Measurements from ENCODE around the gene CASQ1.

- TF ChIP-seq POLR2A (IDR thresholded peaks at IDR 0.05): no peak
- TF ChIP-seq, protein P1, sequence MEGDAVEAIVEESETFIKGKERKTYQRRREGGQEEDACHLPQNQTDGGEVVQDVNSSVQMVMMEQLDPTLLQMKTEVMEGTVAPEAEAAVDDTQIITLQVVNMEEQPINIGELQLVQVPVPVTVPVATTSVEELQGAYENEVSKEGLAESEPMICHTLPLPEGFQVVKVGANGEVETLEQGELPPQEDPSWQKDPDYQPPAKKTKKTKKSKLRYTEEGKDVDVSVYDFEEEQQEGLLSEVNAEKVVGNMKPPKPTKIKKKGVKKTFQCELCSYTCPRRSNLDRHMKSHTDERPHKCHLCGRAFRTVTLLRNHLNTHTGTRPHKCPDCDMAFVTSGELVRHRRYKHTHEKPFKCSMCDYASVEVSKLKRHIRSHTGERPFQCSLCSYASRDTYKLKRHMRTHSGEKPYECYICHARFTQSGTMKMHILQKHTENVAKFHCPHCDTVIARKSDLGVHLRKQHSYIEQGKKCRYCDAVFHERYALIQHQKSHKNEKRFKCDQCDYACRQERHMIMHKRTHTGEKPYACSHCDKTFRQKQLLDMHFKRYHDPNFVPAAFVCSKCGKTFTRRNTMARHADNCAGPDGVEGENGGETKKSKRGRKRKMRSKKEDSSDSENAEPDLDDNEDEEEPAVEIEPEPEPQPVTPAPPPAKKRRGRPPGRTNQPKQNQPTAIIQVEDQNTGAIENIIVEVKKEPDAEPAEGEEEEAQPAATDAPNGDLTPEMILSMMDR (IDR thresholded peaks at IDR 0.05): no peak
These were observed 35.6 kb upstream of the CASQ1 start for GRCh38 chr1:160154790-160155189.
